Psoas muscle (tissue), 8 donors: ENCODE data around the gene SLC8A2. TPM values are rescaled to one million over a fixed set of nuclear protein-coding genes. Genes with fewer than 3 reads are reported as not detected.

Experiments
- ATAC-seq, 4 donors: fragments of 200-7000 bp; cut with Tn5 transposase; one replicate each; pipeline ENCODE4 v1.9.1; 2020; ENCODE audit warnings: moderate library complexity in 3 of 4, mild to moderate bottlenecking in 2 of 4
- DNase-seq, 2 donors: peaks; one replicate each; pipeline ENCODE4 v3.0.0-alpha.2; 2020
- H3K27ac ChIP-seq: fragments of 200-600 bp; one replicate; pipeline ENCODE4 v1.8.0; 2022
- H3K27me3 ChIP-seq, 3 donors: fragments of 200-600 bp in 1 of 3; one replicate each; pipeline versions ENCODE4 v1.6.1 to v1.8.0; 2013 to 2022; ENCODE audit warnings: low read length in 2 of 3, mild to moderate bottlenecking in 2 of 3, moderate library complexity in 1 of 3; ENCODE audit not compliant: insufficient read depth in 3 of 3
- H3K36me3 ChIP-seq, 2 donors: fragments of 200-600 bp in 1 of 2; one replicate each; pipeline versions ENCODE4 v1.6.1 to v1.8.0; 2013 to 2022; ENCODE audit warnings: low read depth in 1 of 2, mild to moderate bottlenecking in 1 of 2, moderate library complexity in 1 of 2; ENCODE audit not compliant: insufficient read depth in 1 of 2
- H3K4me1 ChIP-seq: fragments of 200-600 bp; one replicate; pipeline ENCODE4 v1.8.0; 2022
- H3K4me3 ChIP-seq: fragments of 200-600 bp; one replicate; pipeline ENCODE4 v1.8.0; 2022; ENCODE audit warnings: mild to moderate bottlenecking
- H3K9me3 ChIP-seq: fragments of 200-600 bp; one replicate; pipeline ENCODE4 v1.8.0; 2022
- CTCF ChIP-seq: fragments of 200-600 bp; IDR thresholded peaks from one replicate; pipeline ENCODE4 v1.8.0; 2022; ENCODE audit warnings: antibody characterized with exemption
- WGBS, 3 donors: extraction: QIAGEN DNeasy Blood & Tissue Kit; methylation state at CpG; one replicate each; pipeline versions ENCODE4 v1.1.6 to v1.1.7; 2013; 5-methylcytosine and 5-hydroxymethylcytosine counted together
- intact Hi-C, 2 donors: fragments of 100-400 bp; cut with DNase I; formaldehyde crosslinking; loops; one replicate each; pipeline versions ENCODE4 v1.11.0 to v1.14.2; 2022
- polyA plus RNA-seq, 3 donors: library from polyadenylated mRNA; stranded (reverse); fragments of 200-250 nt; gene quantifications; one replicate each; pipeline ENCODE4 v1.2.3, GENCODE V29; 2013
- total RNA-seq, 4 donors: library from RNA; stranded (reverse); fragmentation: NEBNext Ultra II Directional in 2 of 4; extraction: Animal tissue kit (Norgen Biotek cat#: 25700) in 2 of 4; gene quantifications; one replicate each; pipeline versions ENCODE4 v1.2.1 to v1.2.4, GENCODE V29; 2021 to 2023
- donor health status: healthy with polysubstance abuse.
- donor health status: DM: no; HTN: no; CAD: no; lungs with moderate emphysema.
- donor health status: Bipolar disorder and iron deficiency.
- donor health status: healthy.
- donor health status: DM: yes; HTN: yes; CAD: no.
- donor health status: DM: no; HTN: no; CAD: no.
- donor health status: DM: no; HTN: no; CAD: no.
- donor health status: DM: yes; HTN: yes; CAD: no.

SLC8A2 gene
- total and polyA plus RNA-seq, 7 donors = 0.12 to 0.54 (median 0.19) TPM; not detected in 1

DNA sequence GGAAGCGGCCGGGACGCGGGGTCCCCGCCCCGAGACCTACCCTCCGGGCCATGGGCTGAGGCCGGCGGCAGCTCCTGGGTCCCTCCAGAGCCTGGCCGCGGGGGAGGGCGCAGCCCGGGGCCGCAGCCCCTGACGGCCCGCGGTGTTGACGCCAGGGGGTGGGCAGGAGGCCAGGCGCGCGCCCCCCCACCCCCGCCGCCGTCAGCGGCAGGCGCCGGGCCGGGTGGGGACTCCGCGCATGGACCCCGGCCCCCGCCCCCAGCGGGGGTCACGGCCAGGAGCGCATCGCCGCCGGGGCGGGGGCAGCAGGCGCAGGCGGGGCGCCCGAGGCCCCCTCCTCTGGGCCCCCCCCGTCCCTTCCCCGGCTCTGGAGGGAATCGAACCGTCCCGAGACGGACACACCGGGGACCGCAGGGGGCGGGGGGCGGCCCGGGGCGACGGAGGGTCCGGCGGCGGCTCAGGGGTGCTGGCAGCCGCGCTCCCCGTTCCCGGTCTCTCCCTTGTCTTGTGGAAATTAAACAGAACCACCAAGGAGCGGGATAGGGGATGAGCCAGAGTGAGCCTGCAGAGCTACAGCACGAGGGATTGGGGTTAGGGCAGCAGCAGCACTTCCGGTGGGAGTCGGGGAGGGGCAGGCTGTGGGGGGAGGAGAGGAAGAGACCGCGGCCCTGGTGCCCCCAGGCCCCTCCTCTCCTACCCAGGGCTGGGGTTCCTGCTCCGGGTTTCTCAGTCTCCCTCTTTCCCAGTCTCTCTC, 52.5 kb downstream of the SLC8A2 start, which contains the start of gene MEIS3:
MEIS3 (minus strand) TSS at position 498 of the 754 bp plus-strand sequence; CDS start at position 52, 446 bp downstream.
- peak within 1 kb of the TSS; percentile 42 for H3K4me3 ChIP-seq
- H3K27me3 ChIP-seq = peaks cover 0 to 83% (median 46%) of the 10 kb centered on the region in 3 donors
- 0 to 3% (median 1%) methylated on average over 24 to 70 of the region's 70 CpGs for WGBS, 3 donors
- no peaks in the 10 kb centered on the region for H3K9me3 ChIP-seq
- no peaks in the 10 kb centered on the region for H3K36me3 ChIP-seq
- DNase-seq = no peak
- H3K4me1 ChIP-seq = no peaks in the 10 kb centered on the region
- intact Hi-C loops = no loop called here
- no peak for TF ChIP-seq CTCF
- H3K27ac ChIP-seq = no peak within 1 kb of the TSS
- ATAC-seq = no peak

GRCh38 chr19:47418692-47419029, 53.0 kb downstream of the SLC8A2 start:
- Histone ChIP-seq H3K9me3 (no peaks in the 10 kb centered on the region), H3K36me3 (no peaks in the 10 kb centered on the region), H3K4me1 (no peaks in the 10 kb centered on the region), H3K27me3 (peaks cover 0 to 82% (median 47%) of the 10 kb centered on the region in 3 donors), H3K27ac (no peak overlapping the region), H3K4me3 (peak overlapping the region; percentile 42)
- TF ChIP-seq CTCF = no peak
- DNase-seq (no peak), ATAC-seq (no peak)
- intact Hi-C loops = no loop called here
- WGBS, 3 donors = 0 to 3% (median 1%) methylated on average over 6 to 9 of the region's 9 CpGs

DNA sequence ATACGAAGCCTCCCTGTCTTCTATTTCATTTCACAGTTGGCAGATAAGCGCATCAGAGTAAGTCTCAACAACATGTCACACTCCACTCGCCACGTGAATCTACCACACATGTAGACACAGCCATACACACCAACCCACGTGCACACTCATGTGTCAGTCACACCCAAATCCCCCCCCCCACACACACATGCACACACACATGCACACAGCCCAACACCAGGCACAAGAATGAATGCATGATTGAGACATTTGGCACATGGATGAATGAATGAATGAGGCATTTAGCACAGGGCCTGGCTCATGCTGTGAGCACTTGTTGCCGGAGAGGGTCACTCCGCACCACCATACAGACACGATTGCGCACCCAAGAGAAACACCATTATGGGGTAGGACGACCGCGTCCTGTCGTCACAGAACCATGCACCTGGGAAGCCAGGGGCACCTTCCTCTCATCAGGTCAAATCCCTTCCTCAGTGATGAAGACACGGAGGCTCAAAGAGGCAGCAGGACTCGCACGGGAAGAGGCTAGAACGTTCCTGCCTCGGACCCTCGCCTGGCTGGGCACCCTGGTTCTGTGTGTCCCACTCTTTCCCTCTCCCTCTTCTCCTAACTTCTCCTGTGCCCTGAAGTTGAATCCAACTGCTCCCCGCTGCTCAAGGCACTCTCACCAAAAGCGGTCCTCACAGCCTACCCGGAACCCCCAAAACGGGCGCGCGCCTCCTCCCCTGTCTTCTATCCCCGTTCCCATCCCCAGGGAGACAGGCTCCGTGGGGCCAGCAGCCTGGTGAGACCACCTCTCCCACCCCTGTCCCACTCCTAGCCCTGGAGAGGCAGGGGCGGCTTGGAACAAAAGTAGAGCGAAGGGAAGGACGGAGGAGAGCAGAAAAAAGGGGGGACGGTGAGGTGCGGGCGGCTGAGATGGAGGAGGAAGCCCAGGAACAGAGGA, 53.7 kb downstream of the SLC8A2 start:
- no peaks in the 10 kb centered on the region for H3K9me3 ChIP-seq
- intact Hi-C loops = no loop called here
- no peak for ATAC-seq
- H3K27me3 ChIP-seq = peaks cover 0 to 81% (median 43%) of the 10 kb centered on the region in 3 donors
- H3K4me3 ChIP-seq = peak overlapping the region; percentile 15
- TF ChIP-seq CTCF = no peak
- WGBS, 3 donors = 3 to 6% (median 3%) methylated on average over 34 of the region's 34 CpGs
- H3K36me3 ChIP-seq = no peaks in the 10 kb centered on the region
- no peak overlapping the region for H3K27ac ChIP-seq
- DNase-seq = no peak
- no peaks in the 10 kb centered on the region for H3K4me1 ChIP-seq

DNA sequence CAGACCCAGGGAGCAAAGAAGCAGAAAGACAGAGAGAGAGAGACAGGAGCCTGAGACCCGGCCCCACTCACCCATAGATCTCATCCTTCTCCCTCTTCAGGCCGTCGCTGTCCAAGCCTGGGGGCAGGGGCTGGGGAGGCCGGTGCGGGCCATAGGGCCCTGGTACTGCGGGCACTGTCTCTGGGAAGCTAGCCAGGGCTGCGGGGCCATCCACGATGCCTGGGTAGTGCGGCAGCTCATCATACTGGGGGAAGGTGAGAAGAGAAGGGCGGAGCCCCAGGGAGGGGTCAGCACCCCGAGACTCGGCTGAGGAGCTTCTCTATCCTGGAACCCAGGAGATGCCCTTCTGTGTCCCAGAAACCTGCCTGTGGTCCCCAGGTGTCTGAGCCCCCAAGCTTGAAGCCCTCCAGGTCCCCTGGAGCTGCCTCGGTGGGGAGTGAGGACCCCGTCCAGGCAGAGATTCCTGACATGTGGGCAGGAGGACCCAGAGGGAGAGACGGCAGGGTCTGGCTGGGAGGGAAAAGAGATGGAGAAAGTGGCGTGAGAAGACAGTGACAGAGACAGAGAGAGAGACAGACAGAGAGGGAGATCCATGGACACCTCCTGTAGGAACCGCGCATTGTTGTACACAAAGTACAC, 54.5 kb downstream of the SLC8A2 start:
- H3K4me3 ChIP-seq = no peak overlapping the region
- H3K27me3 ChIP-seq = peaks cover 0 to 76% (median 39%) of the 10 kb centered on the region in 3 donors
- DNase-seq (no peak), ATAC-seq (no peak)
- 11 to 14% (median 13%) methylated on average over 17 to 18 of the region's 18 CpGs for WGBS, 3 donors
- H3K27ac ChIP-seq = no peak overlapping the region
- no peaks in the 10 kb centered on the region for H3K36me3 ChIP-seq
- no peaks in the 10 kb centered on the region for H3K4me1 ChIP-seq
- TF ChIP-seq CTCF = no peak
- intact Hi-C loops = no loop called here
- no peaks in the 10 kb centered on the region for H3K9me3 ChIP-seq
